Neural cell (in vitro differentiated cells): ENCODE measurements around the gene CCDC27.

Experiments used
- EZH2 ChIP-seq: fragments of 200-600, 300-800 bp; shearing (Covaris generic), sonication (generic); IDR thresholded peaks from 2 replicates; pipeline ENCODE4 v1.6.1; 2014; ENCODE audit warnings: antibody characterized with exemption, low read length, borderline replicate concordance, mild to moderate bottlenecking; ENCODE audit not compliant: insufficient read depth, poor library complexity, severe bottlenecking
- POLR2AphosphoS5 ChIP-seq: IDR thresholded peaks from 2 replicates; pipeline ENCODE4 v1.6.1; 2012
- TF ChIP-seq, protein P1 (sequence below): fragments of 450-650 bp; IDR thresholded peaks from 2 replicates; pipeline ENCODE4 v1.5.1; 2014; ENCODE audit warnings: antibody characterized with exemption, mild to moderate bottlenecking, moderate library complexity; ENCODE audit not compliant: poor library complexity, severe bottlenecking
- TF ChIP-seq, protein P2 (sequence below): IDR thresholded peaks from 2 replicates; pipeline ENCODE4 v1.6.1; 2012; ENCODE audit warnings: borderline replicate concordance

DNA sequence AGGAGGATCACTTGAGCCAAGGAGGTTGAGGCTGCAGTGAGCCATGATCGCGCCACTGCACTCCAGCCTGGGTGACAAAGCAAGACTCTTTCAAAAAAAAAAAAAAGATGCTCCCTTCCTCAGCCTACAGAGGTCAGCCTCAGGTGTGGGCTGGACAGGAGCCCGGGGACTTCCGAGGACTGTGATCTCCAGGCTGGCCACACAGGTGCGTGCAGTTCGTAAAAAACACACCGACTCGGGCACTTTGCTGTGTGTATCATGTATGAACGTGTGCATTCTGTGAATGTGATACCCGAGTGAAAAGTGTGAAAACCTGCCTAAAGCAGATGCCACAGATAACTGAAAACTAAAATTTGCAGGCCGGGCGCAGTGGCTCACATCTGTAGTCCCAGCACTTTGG, 8.4 kb upstream of the CCDC27 start:
- TF ChIP-seq, protein P1, sequence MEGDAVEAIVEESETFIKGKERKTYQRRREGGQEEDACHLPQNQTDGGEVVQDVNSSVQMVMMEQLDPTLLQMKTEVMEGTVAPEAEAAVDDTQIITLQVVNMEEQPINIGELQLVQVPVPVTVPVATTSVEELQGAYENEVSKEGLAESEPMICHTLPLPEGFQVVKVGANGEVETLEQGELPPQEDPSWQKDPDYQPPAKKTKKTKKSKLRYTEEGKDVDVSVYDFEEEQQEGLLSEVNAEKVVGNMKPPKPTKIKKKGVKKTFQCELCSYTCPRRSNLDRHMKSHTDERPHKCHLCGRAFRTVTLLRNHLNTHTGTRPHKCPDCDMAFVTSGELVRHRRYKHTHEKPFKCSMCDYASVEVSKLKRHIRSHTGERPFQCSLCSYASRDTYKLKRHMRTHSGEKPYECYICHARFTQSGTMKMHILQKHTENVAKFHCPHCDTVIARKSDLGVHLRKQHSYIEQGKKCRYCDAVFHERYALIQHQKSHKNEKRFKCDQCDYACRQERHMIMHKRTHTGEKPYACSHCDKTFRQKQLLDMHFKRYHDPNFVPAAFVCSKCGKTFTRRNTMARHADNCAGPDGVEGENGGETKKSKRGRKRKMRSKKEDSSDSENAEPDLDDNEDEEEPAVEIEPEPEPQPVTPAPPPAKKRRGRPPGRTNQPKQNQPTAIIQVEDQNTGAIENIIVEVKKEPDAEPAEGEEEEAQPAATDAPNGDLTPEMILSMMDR, result no peak
- TF ChIP-seq POLR2AphosphoS5 (no peak), EZH2 (no peak)
- TF ChIP-seq, protein P2, sequence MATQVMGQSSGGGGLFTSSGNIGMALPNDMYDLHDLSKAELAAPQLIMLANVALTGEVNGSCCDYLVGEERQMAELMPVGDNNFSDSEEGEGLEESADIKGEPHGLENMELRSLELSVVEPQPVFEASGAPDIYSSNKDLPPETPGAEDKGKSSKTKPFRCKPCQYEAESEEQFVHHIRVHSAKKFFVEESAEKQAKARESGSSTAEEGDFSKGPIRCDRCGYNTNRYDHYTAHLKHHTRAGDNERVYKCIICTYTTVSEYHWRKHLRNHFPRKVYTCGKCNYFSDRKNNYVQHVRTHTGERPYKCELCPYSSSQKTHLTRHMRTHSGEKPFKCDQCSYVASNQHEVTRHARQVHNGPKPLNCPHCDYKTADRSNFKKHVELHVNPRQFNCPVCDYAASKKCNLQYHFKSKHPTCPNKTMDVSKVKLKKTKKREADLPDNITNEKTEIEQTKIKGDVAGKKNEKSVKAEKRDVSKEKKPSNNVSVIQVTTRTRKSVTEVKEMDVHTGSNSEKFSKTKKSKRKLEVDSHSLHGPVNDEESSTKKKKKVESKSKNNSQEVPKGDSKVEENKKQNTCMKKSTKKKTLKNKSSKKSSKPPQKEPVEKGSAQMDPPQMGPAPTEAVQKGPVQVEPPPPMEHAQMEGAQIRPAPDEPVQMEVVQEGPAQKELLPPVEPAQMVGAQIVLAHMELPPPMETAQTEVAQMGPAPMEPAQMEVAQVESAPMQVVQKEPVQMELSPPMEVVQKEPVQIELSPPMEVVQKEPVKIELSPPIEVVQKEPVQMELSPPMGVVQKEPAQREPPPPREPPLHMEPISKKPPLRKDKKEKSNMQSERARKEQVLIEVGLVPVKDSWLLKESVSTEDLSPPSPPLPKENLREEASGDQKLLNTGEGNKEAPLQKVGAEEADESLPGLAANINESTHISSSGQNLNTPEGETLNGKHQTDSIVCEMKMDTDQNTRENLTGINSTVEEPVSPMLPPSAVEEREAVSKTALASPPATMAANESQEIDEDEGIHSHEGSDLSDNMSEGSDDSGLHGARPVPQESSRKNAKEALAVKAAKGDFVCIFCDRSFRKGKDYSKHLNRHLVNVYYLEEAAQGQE, result no peak
